ENCODE data around the gene NRSN2.
"Not testable (repeated sequence)": the region's sequence is repeated elsewhere in the genome, so short reads cannot be mapped to it uniquely, and the experiment has no call there.

Gene NRSN2

DNA sequence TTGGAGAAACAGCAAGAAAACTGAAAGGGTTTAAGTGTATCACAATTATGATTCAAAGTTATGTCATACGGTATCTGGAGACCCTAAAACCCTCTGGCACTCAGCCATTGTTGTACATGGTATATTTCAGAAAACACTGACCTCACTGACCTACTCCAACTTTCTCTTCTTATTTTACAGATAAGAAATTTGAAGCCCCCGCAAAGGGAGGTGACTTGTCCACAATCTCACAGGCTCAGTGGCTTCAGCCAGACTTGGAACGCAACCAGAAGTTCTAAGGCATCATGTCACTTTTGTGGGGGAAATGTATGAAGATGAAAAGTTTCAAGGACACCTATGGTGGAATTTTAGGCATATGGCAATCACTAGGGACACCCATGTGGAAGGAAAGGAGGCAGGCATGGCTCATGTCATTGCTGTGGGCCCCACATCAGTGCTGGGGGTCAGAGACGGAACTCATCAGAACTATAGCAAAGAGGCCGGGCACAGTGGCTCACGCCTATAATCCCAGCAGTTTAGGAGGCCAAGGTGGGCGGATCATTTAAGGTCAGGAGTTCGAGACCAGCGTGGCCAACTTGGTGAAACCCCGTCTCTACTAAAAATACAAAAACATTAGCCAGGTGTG lies 28.5 kb downstream of the NRSN2 start:
- no peak for DNase-seq

DNA sequence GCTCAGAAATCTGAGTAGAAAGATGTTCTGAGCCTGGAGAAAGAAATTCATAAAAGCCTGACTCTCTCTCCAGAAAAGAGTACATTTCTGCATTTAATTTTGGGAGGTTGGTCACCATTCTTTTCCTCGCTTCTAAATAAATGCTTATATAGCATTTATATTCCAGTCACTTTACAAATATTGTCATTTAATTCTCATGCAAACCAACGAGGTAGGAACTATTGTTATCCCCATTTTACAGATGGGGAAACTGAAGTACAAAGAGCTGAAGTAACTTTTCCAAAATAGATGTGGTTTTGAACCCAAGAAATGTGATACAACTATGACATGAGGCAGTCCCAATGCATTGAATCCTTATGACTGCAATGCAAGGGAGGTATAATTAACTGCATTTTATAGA lies 29.2 kb downstream of the NRSN2 start:
- DNase-seq: no peak

DNA sequence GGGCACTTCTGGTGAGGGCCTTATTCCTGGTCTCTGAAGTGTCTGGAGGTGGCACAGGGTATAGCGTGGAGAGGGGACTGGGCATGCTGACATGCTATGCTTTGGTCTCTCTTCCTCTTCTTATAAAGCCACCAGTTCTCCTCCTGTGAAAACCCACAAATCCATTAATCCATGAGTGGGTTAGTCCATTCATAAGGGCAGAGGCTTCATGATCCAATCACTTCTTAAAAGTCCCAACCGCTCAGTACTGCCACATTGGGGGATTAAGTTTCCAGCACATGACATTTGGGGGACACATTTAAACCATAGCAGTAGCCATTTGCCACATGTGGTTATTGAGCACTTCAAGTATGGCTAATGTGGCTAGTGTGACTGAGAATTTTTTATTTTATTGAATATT lies 29.8 kb downstream of the NRSN2 start:
- no peak for DNase-seq

DNA sequence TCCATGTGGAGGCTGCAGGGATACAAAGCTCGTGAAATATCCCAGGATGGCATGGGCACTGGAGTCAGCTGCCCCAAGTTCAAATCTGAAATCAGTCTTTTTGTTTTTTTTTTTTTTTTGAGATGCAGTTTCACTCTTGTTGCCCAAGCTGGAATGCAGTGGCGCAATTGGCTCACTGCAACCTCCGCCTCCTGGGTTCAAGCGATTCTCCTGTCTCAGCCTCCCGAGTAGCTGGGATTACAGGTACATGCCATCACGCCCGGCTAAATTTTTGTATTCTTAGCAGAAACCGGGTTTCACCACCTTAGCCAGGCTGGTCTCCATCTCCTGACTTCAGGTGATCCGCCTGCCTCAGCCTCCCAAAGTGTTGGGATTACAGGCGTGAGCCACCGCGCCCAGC lies 30.7 kb downstream of the NRSN2 start:
- not testable (repeated sequence) for DNase-seq

DNA sequence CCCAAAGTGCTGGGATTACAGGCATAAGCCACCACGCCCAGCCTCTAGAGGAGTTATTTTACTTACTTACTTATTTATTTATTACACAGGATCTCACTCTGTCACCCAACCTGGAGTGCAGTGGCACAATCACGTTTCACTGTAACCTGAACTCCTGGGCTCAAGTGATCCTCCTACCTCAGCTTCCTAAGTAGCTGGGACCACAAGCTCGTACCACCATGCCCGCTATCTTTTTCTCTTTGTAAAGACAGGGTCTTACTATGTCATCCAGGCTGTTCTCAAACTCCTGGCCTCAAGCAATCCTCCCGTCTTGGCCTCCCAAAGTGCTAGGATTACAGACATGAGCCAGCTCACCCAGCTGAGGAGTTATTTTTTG lies 32.0 kb downstream of the NRSN2 start:
- DNase-seq: no peak

DNA sequence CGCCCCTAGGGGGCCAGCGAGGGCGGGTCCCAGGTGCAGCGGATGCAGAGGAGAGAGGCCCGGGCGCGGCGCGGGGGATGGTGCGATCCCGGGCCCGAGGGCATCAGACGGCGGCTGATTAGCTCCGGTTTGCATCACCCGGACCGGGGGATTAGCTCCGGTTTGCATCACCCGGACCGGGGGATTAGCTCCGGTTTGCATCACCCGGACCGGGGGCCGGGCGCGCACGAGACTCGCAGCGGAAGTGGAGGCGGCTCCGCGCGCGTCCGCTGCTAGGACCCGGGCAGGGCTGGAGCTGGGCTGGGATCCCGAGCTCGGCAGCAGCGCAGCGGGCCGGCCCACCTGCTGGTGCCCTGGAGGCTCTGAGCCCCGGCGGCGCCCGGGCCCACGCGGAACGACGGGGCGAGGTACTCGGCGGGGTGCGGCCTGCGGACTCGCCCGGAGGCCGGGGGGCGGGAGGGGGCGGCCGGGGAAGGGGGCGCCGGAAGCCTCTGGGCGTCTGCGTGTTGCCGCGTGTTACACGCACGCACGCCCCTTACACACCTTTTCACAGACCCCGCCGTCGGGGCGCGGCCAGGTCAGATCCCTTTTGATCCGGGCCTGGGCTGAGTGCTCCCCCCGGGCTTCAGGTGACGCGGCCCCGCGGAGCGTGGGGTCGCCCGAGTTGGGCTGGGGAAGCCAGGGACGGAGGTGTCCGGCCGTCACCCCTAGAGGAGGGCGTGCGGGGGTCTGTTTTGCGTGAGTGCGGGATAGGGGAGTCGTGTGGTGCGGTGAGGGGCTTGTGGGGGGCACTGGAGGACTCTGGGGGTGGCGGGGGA lies 34.1 kb downstream of the NRSN2 start:
- DNase-seq: peak; percentile 41 to 74 (median 46)

DNA sequence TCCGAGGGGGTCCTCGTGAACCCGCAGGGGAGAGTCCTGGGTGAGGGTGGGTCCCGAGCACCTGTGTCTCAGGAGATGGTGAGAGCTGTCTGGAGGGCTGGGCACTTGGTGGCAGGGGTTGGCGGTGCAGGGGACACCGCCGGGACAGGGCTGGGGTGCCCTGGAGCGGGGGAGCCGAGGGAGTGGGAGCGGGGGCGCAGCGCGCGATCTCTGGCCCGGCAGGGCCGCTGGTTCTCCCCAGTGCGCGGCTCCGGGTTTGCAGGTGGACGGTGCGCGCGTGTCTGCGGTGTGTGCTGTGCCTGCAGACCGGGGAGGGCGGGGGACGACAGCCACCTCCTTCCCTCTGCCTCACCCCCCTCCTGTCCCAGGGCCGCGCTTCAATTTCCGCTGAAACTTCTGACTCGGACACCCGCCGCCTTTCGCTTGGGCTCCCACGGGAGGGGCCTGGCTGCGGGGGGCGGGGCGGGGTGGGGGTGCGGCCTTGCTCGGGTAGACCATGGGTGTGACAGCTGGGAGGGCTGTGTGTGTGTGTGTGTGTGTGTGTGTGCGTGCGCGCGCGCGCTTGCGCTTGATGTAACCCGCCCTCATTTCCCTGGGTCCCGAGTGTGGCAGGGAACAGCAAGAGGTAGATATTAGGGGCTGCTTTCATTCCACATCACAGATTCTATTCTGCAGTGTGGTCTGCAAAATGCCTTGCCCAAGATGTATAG lies 34.8 kb downstream of the NRSN2 start:
- DNase-seq: peak in 2 of 3 experiments; percentile 15 to 60

DNA sequence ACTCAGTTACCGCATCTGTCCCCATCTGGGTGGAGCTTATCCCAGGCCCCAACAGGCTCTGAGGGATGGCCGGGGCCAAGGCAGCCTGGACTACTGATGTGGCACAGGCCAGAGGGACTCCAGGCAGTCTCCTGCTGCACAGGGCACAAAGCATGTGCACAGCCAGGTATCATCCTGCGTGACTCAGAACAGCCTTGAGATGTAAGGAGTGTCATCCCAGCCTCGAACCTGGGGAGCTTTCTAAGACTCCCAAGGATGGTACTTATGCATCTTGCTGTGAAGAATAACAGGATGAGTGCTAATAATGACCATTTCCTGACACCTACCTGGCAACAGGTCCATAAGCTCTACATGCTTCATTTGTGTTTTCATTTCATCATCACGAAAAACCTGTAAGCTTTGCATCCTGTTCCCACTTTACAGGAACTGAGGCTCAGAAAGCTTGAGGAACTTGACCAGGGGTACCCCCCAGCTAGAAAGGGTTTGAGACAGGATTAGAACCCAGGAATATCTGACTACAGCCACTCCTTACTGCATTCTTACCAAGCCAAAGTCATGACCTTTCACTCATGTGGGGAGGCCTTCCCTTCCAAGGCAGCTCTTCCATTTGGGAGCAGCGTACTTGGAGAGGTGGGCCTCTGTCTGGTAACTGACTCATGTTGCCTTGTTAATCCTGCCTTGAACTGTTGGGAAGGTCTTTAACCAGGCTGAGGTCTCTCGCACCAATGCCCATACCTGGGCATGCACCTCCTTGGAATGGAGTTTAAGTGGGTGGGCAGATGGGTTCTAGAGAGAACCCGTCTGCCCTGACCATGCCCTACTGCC lies 35.6 kb downstream of the NRSN2 start:
- no peak for DNase-seq

DNA sequence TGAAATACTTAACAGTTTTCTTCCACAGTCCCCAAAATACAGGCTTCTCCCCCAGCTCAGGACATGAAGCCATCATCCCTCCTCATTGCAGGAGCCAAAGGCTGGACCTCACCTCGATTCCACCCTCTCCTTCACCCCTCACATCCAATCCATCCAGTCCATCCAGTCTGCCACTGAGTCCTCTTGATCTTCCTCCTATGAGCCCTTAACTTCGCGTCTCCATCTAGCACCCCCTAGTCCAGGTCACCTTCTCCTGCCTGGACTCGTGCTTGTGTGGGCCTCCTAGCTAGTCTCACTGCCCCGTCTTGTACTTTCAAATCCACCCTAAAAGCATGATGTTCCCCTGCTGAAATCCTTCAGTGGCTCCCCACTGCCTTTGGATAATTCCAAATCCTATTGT lies 37.0 kb downstream of the NRSN2 start:
- DNase-seq: no peak

DNA sequence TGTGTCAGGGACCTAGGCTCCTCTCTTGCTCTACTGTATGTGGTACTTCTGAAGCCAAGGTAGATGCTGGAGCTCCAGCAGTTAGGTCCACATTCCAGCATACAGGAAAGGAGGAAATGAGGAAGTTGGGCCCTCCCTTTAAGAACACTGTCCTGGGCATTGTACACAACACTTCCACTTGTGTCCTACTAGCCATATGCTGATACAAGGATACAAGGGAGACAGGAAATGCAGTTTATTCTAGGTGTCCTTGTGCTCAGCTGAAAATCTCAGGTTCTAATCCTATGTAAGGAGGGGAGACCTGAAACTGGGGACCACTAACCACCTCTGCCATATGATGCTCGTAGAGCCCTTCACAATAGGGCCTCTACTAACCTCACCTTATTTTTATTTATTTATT lies 37.8 kb downstream of the NRSN2 start:
- no peak for DNase-seq

DNA sequence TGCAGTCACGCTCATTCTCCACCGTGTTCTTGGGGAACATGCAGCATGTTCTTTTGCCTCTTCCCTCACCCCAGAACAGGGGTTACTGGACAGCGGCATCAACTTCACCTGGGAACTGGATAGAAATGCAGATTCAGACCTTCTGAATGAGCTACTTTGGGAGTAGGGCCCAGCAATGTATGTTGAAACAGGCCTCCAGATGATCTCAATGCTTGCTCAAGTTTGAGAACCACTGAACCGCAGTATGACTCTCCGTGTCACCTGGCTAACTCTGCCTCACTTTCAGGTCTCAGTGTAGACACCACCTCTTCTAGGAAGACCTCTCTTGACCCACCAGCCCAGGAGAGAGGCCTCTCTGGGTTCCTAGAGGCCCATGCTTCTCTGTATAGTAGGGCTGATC lies 38.5 kb downstream of the NRSN2 start:
- no peak for DNase-seq

DNA sequence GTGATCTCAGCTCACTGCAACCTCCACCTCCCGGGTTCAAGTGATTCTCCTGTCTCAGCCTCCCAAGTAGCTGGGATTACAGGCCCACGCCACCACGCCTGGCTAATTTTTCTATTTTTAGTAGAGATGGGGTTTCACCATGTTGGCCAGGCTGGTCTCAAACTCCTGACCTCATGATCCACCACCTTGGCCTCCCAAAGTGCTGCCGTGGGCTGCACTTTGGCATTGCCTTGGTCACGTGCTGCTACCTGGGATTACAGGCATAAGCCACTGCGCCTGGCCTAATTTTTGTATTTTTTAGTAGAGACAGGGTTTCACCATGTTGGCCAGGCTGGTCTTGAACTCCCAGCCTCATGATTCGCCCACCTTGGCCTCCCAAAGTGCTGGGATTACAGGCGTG lies 39.7 kb downstream of the NRSN2 start:
- not testable (repeated sequence) for DNase-seq

DNA sequence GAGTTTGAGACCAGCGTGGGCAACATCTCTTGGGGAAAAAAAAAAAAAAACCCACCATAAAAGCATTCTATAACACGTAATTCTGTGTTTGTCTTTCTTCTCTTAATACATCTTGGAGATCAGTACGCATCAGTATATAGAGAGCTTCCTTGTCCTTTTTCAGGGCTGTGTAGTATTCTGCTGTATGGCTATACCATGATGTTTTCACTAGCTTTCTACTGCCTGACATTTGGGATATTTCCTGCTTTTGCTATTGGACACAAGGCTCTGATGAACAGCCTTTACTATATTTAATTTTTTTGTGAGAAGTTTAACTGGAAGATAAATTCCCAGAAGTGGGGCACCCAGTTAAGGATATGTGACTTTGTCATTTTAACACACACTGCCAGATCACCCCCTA lies 40.6 kb downstream of the NRSN2 start:
- DNase-seq: no peak

DNA sequence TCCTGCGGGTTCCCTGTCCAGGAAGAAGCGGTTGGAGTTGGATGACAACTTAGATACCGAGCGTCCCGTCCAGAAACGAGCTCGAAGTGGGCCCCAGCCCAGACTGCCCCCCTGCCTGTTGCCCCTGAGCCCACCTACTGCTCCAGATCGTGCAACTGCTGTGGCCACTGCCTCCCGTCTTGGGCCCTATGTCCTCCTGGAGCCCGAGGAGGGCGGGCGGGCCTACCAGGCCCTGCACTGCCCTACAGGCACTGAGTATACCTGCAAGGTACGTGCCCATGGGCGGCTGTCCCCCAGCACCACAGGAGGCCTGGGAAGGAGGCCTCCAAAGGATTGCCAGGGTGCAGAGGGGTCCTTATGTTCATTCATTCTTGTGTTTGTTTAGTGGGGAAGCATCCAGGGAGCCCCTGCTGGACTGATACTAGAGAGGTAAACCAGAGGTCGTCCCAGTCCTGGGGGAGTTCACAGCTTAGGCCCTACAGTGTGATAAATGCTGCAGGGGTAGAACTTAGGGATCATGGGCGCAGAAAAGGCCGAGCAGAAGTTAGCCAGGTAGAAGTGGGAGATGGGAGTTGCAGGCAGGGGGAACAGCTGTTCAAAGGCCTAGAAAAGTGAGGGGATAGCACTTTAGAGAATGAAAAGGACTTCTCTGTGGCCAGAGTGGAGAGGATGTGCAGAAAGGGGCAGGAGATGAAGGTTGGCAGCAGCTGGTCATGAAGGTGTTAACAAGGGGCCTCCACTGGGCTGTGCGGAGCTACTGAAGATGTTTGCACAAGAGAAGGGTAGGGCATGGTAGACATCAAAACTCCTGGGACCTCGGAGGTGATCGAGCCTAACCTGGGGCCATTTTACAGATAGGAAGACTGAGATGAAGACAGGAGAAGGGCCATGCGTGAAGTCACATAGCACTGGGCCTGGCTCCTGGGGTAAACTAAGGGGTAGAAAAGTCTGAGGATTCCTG lies 41.4 kb downstream of the NRSN2 start:
- DNase-seq: no peak

DNA sequence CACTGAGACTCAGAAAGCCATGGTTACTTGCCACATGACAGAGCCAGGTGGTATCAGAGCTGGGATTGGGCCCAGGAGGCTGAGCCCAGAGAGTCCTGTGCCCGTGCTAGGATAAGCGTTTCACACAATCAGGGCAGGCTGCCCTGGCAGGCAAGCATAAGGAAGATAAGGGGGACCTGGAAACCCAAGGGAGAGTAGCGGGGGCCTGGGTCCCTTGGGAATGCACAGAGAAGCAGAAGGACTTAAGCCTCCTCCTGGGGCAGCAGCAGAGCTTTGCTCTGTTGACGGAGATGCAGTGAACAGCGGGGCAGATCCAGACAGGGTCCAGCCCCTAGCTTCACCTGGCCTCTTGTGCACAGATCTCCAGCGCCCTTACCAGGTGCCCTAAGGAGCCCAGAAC lies 42.3 kb downstream of the NRSN2 start:
- DNase-seq: no peak

DNA sequence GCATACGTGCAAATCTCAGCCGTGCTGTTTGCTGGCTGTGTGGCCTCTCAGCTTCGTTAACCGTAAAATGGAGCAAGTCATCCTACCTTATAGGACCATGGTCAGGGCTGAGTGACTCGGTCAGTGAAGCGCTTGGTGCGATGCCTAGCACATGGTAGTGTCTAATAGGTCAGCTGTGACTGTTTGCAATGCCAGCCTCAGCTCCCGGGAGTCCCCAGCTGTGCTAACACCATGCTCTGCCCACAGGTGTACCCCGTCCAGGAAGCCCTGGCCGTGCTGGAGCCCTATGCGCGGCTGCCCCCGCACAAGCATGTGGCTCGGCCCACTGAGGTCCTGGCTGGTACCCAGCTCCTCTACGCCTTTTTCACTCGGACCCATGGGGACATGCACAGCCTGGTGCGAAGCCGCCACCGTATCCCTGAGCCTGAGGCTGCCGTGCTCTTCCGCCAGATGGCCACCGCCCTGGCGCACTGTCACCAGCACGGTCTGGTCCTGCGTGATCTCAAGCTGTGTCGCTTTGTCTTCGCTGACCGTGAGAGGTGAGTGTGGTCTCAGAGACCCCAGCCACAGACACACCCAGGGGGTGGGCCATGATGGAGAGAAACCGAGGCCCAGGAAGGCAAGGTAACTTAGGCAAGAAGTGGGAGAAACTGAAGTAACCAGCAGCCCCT lies 44.3 kb downstream of the NRSN2 start:
- DNase-seq: no peak

DNA sequence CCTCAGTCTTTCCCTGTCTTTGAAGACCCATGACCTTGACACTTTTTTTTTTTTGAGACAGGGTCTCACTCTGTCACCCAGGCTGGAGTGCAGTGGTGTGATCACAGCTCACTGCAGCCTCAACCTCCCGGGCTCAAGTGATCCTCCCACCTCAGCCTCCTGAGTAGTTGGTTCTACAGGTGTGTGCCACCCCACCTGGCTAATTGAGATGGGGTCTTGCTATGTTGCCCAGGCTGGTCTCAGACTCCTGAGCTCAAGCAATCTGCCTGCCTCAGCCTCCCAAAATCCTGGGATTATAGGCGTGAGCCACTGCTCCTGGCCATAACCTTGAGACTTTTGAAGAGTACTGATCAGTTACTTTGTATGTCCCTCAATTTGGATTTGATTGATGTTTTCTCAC lies 46.4 kb downstream of the NRSN2 start:
- DNase-seq: not testable (repeated sequence)

DNA sequence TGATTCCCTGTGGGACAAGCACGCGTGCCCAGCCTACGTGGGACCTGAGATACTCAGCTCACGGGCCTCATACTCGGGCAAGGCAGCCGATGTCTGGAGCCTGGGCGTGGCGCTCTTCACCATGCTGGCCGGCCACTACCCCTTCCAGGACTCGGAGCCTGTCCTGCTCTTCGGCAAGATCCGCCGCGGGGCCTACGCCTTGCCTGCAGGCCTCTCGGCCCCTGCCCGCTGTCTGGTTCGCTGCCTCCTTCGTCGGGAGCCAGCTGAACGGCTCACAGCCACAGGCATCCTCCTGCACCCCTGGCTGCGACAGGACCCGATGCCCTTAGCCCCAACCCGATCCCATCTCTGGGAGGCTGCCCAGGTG lies 49.3 kb downstream of the NRSN2 start:
- no peak for DNase-seq

DNA sequence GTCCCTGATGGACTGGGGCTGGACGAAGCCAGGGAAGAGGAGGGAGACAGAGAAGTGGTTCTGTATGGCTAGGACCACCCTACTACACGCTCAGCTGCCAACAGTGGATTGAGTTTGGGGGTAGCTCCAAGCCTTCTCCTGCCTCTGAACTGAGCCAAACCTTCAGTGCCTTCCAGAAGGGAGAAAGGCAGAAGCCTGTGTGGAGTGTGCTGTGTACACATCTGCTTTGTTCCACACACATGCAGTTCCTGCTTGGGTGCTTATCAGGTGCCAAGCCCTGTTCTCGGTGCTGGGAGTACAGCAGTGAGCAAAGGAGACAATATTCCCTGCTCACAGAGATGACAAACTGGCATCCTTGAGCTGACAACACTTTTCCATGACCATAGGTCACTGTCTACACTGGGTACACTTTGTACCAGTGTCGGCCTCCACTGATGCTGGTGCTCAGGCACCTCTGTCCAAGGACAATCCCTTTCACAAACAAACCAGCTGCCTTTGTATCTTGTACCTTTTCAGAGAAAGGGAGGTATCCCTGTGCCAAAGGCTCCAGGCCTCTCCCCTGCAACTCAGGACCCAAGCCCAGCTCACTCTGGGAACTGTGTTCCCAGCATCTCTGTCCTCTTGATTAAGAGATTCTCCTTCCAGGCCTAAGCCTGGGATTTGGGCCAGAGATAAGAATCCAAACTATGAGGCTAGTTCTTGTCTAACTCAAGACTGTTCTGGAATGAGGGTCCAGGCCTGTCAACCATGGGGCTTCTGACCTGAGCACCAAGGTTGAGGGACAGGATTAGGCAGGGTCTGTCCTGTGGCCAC lies 49.9 kb downstream of the NRSN2 start:
- DNase-seq: no peak

DNA sequence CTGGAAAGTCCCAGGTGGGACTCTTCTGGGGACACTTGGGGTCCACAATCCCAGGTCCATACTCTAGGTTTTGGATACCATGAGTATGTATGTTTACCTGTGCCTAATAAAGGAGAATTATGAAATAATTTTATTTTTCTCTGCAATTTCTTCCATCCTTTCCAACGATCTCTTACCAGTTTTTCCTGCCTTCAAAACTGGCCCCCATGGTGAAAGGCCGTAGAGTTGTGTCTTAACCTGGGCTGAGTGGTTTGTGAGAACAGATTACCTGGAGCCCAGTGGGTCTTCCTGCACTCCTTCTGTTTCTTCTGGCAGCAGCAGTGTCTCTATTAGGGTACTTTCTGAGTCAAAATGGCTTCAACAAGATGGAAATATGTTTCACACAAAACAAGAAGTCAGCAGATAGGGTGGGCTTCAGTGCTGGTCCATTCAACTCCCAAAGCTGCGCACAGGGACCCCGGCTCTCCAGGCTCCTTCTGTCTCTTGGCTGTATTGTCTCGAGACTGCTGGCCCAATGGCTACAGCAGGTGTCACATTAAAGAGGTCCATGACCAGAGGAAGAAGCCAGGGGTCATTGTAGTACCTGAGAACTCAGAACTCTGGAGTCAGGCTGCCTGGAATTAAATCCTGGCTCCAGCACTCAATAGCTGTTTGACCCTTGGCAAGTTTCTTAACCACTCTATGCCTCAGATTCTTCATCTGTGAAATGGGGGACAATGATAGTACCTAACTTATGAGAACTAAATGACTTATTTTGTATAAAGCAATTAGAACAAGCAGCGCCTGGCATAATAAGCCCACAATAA lies 50.7 kb downstream of the NRSN2 start:
- DNase-seq: no peak

Measured in NCI-H1417 (cell line).